Gastrocnemius medialis (tissue), 4 donors: ENCODE measurements around the gene MISP. TPM values are rescaled to one million over a fixed set of nuclear protein-coding genes. Genes with fewer than 3 reads are reported as not detected.

Experiments used
- ATAC-seq, 2 donors: fragments of 150-250 bp; one replicate each; pipeline ENCODE4 v1.9.1; 2016
- DNase-seq, 2 donors: peaks; one replicate each; pipeline ENCODE4 v3.0.0-alpha.2; 2019
- H3K27ac ChIP-seq, 4 donors: fragments of 200-600 bp; sonication (generic); 1 replicate in 1 of 4; 2 replicates in 3 of 4; pipeline ENCODE4 v1.5.1; 2016 to 2018; ENCODE audit warnings: mild to moderate bottlenecking in 2 of 4, moderate library complexity in 1 of 4
- H3K27me3 ChIP-seq, 3 donors: fragments of 200-600 bp; sonication (generic) in 2 of 3; 1 replicate in 1 of 3; 2 replicates in 2 of 3; pipeline versions ENCODE4 v1.5.1 to v1.6.0; 2016 to 2019; ENCODE audit warnings: mild to moderate bottlenecking in 1 of 3, moderate library complexity in 1 of 3
- H3K36me3 ChIP-seq, 2 donors: fragments of 200-600 bp; sonication (generic) in 1 of 2; one replicate each; pipeline ENCODE4 v1.5.1; 2017 to 2018
- H3K4me1 ChIP-seq, 2 donors: fragments of 200-600 bp; sonication (generic) in 1 of 2; one replicate each; pipeline ENCODE4 v1.5.1; 2016 to 2017; ENCODE audit warnings: mild to moderate bottlenecking in 2 of 2
- H3K4me3 ChIP-seq, 4 donors: fragments of 200-600 bp; sonication (generic) in 3 of 4; 1 replicate in 1 of 4; 2 replicates in 3 of 4; pipeline ENCODE4 v1.5.1; 2016 to 2019; ENCODE audit warnings: mild to moderate bottlenecking in 2 of 4
- H3K9me3 ChIP-seq, 3 donors: fragments of 200-600 bp; sonication (generic) in 2 of 3; 1 replicate in 1 of 3; 2 replicates in 2 of 3; pipeline ENCODE4 v1.5.1; 2016 to 2019
- CTCF ChIP-seq, 5 experiments: fragments of 450-650 bp in 3 of 5; fragments of 200-600 bp in 2 of 5; sonication (generic) in 2 of 5; IDR thresholded peaks in 4 of 5; conservative IDR thresholded peaks in 1 of 5; 1 replicate in 4 of 5; 2 replicates in 1 of 5; pipeline ENCODE4 v1.5.1; 2016 to 2019; ENCODE audit warnings: antibody characterized with exemption in 5 of 5, mild to moderate bottlenecking in 3 of 5, moderate library complexity in 3 of 5
- POLR2A ChIP-seq, 2 donors: fragments of 450-650 bp; IDR thresholded peaks; one replicate each; pipeline ENCODE4 v1.6.1; 2017; ENCODE audit warnings: antibody characterized with exemption in 2 of 2, mild to moderate bottlenecking in 2 of 2, moderate library complexity in 2 of 2
- in situ Hi-C, 4 donors: fragments of 200-750 bp; cut with MboI; loops; one replicate each; pipeline versions ENCODE4 v1.15.0 to v1.8.0; 2017; ENCODE audit warnings: low sequenced_read_pairs in 4 of 4
- intact Hi-C: fragments of 100-400 bp; cut with DNase I; formaldehyde crosslinking; loops from one replicate; pipeline ENCODE4 v1.15.1; 2023; ENCODE audit warnings: low total_unique reads
- total RNA-seq, 4 donors: library from RNA; depleted of rRNA; stranded (reverse); fragments of >200 nt; gene quantifications; one replicate each; pipeline versions ENCODE4 v1.1.0 to v1.2.3, GENCODE V29; 2016

The MISP gene
- total RNA-seq, 4 donors from 2014 or later = 1.2 TPM; not detected in 3

GRCh38 chr19:734716-735115, 16.2 kb upstream of the MISP start:
- Histone ChIP-seq H3K4me1 (no peaks in the 10 kb centered on the region), H3K27me3 (no peaks in the 10 kb centered on the region), H3K9me3 (no peaks in the 10 kb centered on the region), H3K36me3 (no peaks in the 10 kb centered on the region), H3K4me3 (no peak overlapping the region), H3K27ac (no peak overlapping the region)
- in situ Hi-C loops (loop anchor here in 3 of 4 donors (5.0 to 10.0 kb wide), 2 partner anchors 67 to 70 kb away; partner anchors contain the start of gene RNF126 (in 1 of the 3)), intact Hi-C loops (loop anchor here (1.0 kb wide), 1 partner anchor 69 kb away; no protein-coding TSS in a partner anchor)
- TF ChIP-seq CTCF (IDR thresholded peaks at IDR 0.05 in 4 of 5, conservative IDR thresholded peaks at IDR 0.05 in 1 of 5) = no peak
- no peak for TF ChIP-seq POLR2A (IDR thresholded peaks at IDR 0.05)
- ATAC-seq (no peak), DNase-seq (no peak)

GRCh38 chr19:736125-736524, 14.8 kb upstream of the MISP start:
- Histone ChIP-seq H3K36me3 (no peaks in the 10 kb centered on the region), H3K4me1 (no peaks in the 10 kb centered on the region), H3K27me3 (no peaks in the 10 kb centered on the region), H3K9me3 (no peaks in the 10 kb centered on the region), H3K27ac (no peak overlapping the region), H3K4me3 (no peak overlapping the region)
- in situ Hi-C loops (loop anchor here in 1 of 4 donors (10.0 kb wide), 1 partner anchor 71 kb away; the partner anchor contains the start of gene RNF126), intact Hi-C loops (no loop called here)
- no peak for TF ChIP-seq CTCF (IDR thresholded peaks at IDR 0.05 in 4 of 5, conservative IDR thresholded peaks at IDR 0.05 in 1 of 5)
- TF ChIP-seq POLR2A (IDR thresholded peaks at IDR 0.05) = no peak
- DNase-seq = no peak
- no peak for ATAC-seq

- no peaks in the 10 kb centered on the region for H3K36me3 ChIP-seq
- no peak overlapping the region for H3K27ac ChIP-seq
- DNase-seq (no peak), ATAC-seq (peak in 1 of 2 donors; percentile 30)
- H3K4me1 ChIP-seq = no peaks in the 10 kb centered on the region
- no peaks in the 10 kb centered on the region for H3K9me3 ChIP-seq
- no peaks in the 10 kb centered on the region for H3K27me3 ChIP-seq
- intact Hi-C loops = no loop called here
- in situ Hi-C loops = loop anchor here in 1 of 4 donors (10.0 kb wide), 1 partner anchor 73 kb away; the partner anchor contains the start of gene RNF126
- TF ChIP-seq CTCF (IDR thresholded peaks at IDR 0.05 in 4 of 5, conservative IDR thresholded peaks at IDR 0.05 in 1 of 5) (peak in 3 of 5 experiments; percentile 30 to 46 (median 38)), POLR2A (IDR thresholded peaks at IDR 0.05) (no peak)
- H3K4me3 ChIP-seq = no peak overlapping the region
Measured at GRCh38 chr19:737591-738093, 13.3 kb upstream of the MISP start.

GRCh38 chr19:738509-739128, 12.3 kb upstream of the MISP start:
- Histone ChIP-seq H3K4me1 (no peaks in the 10 kb centered on the region), H3K4me3 (no peak overlapping the region), H3K36me3 (no peaks in the 10 kb centered on the region), H3K27ac (no peak overlapping the region), H3K27me3 (no peaks in the 10 kb centered on the region), H3K9me3 (no peaks in the 10 kb centered on the region)
- in situ Hi-C loops = loop anchor here in 1 of 4 donors (10.0 kb wide), 1 partner anchor 74 kb away; the partner anchor contains the start of gene RNF126
- ATAC-seq (no peak), DNase-seq (no peak)
- no peak for TF ChIP-seq POLR2A (IDR thresholded peaks at IDR 0.05)
- no peak for TF ChIP-seq CTCF (IDR thresholded peaks at IDR 0.05 in 4 of 5, conservative IDR thresholded peaks at IDR 0.05 in 1 of 5)
- intact Hi-C loops = no loop called here
